K562 (cell line): ENCODE data around the gene OLFML2B. TPM values are rescaled to one million over a fixed set of nuclear protein-coding genes. Genes with fewer than 3 reads are reported as not detected.

ENCODE experiments used
- ATAC-seq: fragments of 200-7000 bp; cut with Tn5 transposase; 3 replicates; pipeline ENCODE4 v1.9.1; 2020; ENCODE audit warnings: moderate library complexity
- BruUV-seq: library from RNA; stranded (reverse); fragments of 400-500 nt; replicated peaks from 2 replicates; lab custom pipeline; 2021; lab: Mats Ljungman, UMichigan
- CTCF ChIA-PET: fragments of 300-600 bp; formaldehyde crosslinking; extraction: SDS; loops from one replicate; lab custom pipeline; 2021; ENCODE audit warnings: low intra/inter-chr PET ratio; lab: Yijun Ruan, JAX
- POLR2A ChIA-PET: fragments of 300-600, 350-650 bp; sonication (Branson Sonifier 250); formaldehyde crosslinking; extraction: SDS; loops from one replicate; lab custom pipeline; 2021; ENCODE audit warnings: antibody characterized with exemption, inconsistent platforms; lab: Yijun Ruan, JAX
- DNase-seq, 4 experiments: peaks; one replicate each; pipeline versions ENCODE4 v3.0.0 to v3.0.0-alpha.2; 2011 to 2018; ENCODE audit warnings: low spot score in 3 of 4, mixed read lengths in 3 of 4; ENCODE audit errors: extremely low read depth in 1 of 4
- FAIRE-seq: peaks from 2 replicates; lab custom pipeline; 2011; peaks lifted over from hg19 to GRCh38; lab: Jason Lieb, UNC
- H2AFZ ChIP-seq: 2 replicates; pipeline ENCODE4 v1.6.0; 2011; ENCODE audit warnings: low read depth, low read length, control low read depth, inconsistent platforms
- H3K27ac ChIP-seq: fragments of 200-600 bp; 3 replicates; pipeline ENCODE4 v1.8.0; 2011; ENCODE audit warnings: low read depth, mild to moderate bottlenecking, control low read depth, inconsistent platforms, low read length, moderate library complexity, mixed read lengths; ENCODE audit errors: extremely low read depth
- H3K27me3 ChIP-seq, 2 experiments: fragments of 300-600 bp in 1 of 2; 2 replicates in 1 of 2; 3 replicates in 1 of 2; pipeline versions ENCODE4 v1.6.0 to v1.8.0; 2011; ENCODE audit warnings: inconsistent platforms in 2 of 2, low read length in 2 of 2, mild to moderate bottlenecking in 1 of 2, mixed read lengths in 1 of 2, moderate library complexity in 1 of 2; ENCODE audit not compliant: control insufficient read depth in 2 of 2, insufficient read depth in 2 of 2
- H3K36me3 ChIP-seq: fragments of 300-600 bp; 3 replicates; pipeline ENCODE4 v1.8.0; 2011; ENCODE audit warnings: mild to moderate bottlenecking, low read length, inconsistent platforms; ENCODE audit not compliant: control insufficient read depth, insufficient read depth
- H3K4me1 ChIP-seq, 2 experiments: fragments of 200-600 bp in 1 of 2; replicated peaks in 1 of 2; 2 replicates in 1 of 2; 3 replicates in 1 of 2; pipeline versions ENCODE4 v1.5.1 to v1.8.0; 2011; ENCODE audit warnings: inconsistent platforms in 2 of 2, low read length in 2 of 2, mild to moderate bottlenecking in 1 of 2, mixed read lengths in 1 of 2, moderate library complexity in 1 of 2; ENCODE audit not compliant: control insufficient read depth in 2 of 2, insufficient read depth in 2 of 2
- H3K4me2 ChIP-seq: 2 replicates; pipeline ENCODE4 v1.6.1; 2011; ENCODE audit warnings: low read length, control low read depth, inconsistent platforms, mixed read lengths; ENCODE audit not compliant: insufficient read depth
- H3K4me3 ChIP-seq: fragments of 200-600 bp; sonication (generic), shearing (Covaris generic); 2 replicates; pipeline ENCODE4 v1.5.1; 2016; ENCODE audit warnings: control low read depth, inconsistent platforms
- H3K79me2 ChIP-seq: fragments of 200-600 bp; 3 replicates; pipeline ENCODE4 v1.8.0; 2011; ENCODE audit warnings: low read length, inconsistent platforms; ENCODE audit not compliant: control insufficient read depth, insufficient read depth
- H3K9ac ChIP-seq, 2 experiments: 2 replicates each; pipeline versions ENCODE4 v1.6.0 to v1.6.1; 2011; ENCODE audit warnings: low read depth in 2 of 2, low read length in 2 of 2, control low read depth in 1 of 2, inconsistent platforms in 1 of 2, mild to moderate bottlenecking in 1 of 2, mixed read lengths in 1 of 2; ENCODE audit not compliant: insufficient read depth in 1 of 2
- H3K9me1 ChIP-seq: one replicate; pipeline ENCODE4 v1.6.0; 2011; ENCODE audit warnings: inconsistent platforms, mild to moderate bottlenecking, low read length, moderate library complexity; ENCODE audit not compliant: control insufficient read depth, insufficient read depth
- H3K9me3 ChIP-seq: replicated peaks from 2 replicates; pipeline ENCODE4 v1.5.1; 2011; ENCODE audit warnings: low read depth, low read length, inconsistent platforms; ENCODE audit not compliant: control insufficient read depth, insufficient read depth
- H4K20me1 ChIP-seq: replicated peaks from 2 replicates; pipeline ENCODE4 v1.6.1; 2011; ENCODE audit warnings: low read length, inconsistent platforms, mixed read lengths; ENCODE audit not compliant: control insufficient read depth, insufficient read depth
- DPF2 ChIP-seq: fragments of 450-650 bp; IDR thresholded peaks from 2 replicates; pipeline ENCODE4 v1.6.1; 2016
- HNRNPUL1 ChIP-seq: fragments of 200-400 bp; formaldehyde crosslinking; IDR thresholded peaks from 2 replicates; pipeline ENCODE4 v1.6.1; 2017; ENCODE audit warnings: low read length
- KDM1A ChIP-seq, 2 experiments: fragments of 450-650 bp; IDR thresholded peaks; 2 replicates each; pipeline ENCODE4 v1.6.1; 2016; ENCODE audit warnings: mild to moderate bottlenecking in 2 of 2
- MCM7 ChIP-seq, 2 experiments: fragments of 450-650 bp; IDR thresholded peaks; 2 replicates each; pipeline ENCODE4 v1.6.1; 2016 to 2018
- MYNN ChIP-seq, 2 experiments: sonication (generic); formaldehyde crosslinking in 1 of 2; IDR thresholded peaks; 2 replicates each; pipeline versions ENCODE4 v1.5.0 to v1.6.1; 2016 to 2020; ENCODE audit warnings: antibody characterized with exemption in 1 of 2, missing genetic modification reagents in 1 of 2
- PATZ1 ChIP-seq: fragments of 250-450 bp; sonication (Bioruptor Pico); IDR thresholded peaks from 2 replicates; pipeline ENCODE4 v1.5.0; 2020; ENCODE audit warnings: mild to moderate bottlenecking, borderline replicate concordance
- PCBP2 ChIP-seq: fragments of 200-400 bp; formaldehyde crosslinking; IDR thresholded peaks from 2 replicates; pipeline ENCODE4 v1.6.1; 2018; ENCODE audit warnings: low read length, low read depth, mild to moderate bottlenecking, moderate library complexity; ENCODE audit not compliant: poor library complexity, severe bottlenecking
- TCF15 ChIP-seq: fragments of 250-450 bp; sonication (Bioruptor Pico); IDR thresholded peaks from 2 replicates; pipeline ENCODE4 v1.8.0; 2022; ENCODE audit warnings: moderate library complexity, mild to moderate bottlenecking, inconsistent platforms
- ZBTB40 ChIP-seq, 2 experiments: fragments of 450-650 bp in 1 of 2; sonication (generic) in 1 of 2; formaldehyde crosslinking in 1 of 2; IDR thresholded peaks; 2 replicates each; pipeline versions ENCODE4 v1.7.1 to v1.9.0; 2016 to 2022; ENCODE audit warnings: inconsistent platforms in 1 of 2, mild to moderate bottlenecking in 1 of 2, missing genetic modification reagents in 1 of 2
- ZNF121 ChIP-seq: sonication (generic); formaldehyde crosslinking; conservative IDR thresholded peaks from 2 replicates; pipeline ENCODE4 v1.8.0; 2022; ENCODE audit warnings: missing genetic modification reagents
- ZNF217 ChIP-seq: sonication (generic); formaldehyde crosslinking; IDR thresholded peaks from 2 replicates; pipeline ENCODE4 v1.8.0; 2022; ENCODE audit warnings: mild to moderate bottlenecking, missing genetic modification reagents
- WGBS: fragments of 100-300 bp; shearing (Covaris generic); methylation state at CpG from one replicate; pipeline ENCODE4 v1.1.6; 2016; ENCODE audit warnings: low coverage, mixed read lengths; ENCODE audit not compliant: insufficient coverage; ENCODE audit errors: missing lambda C conversion rate; 5-methylcytosine and 5-hydroxymethylcytosine counted together
- in situ Hi-C: fragments of 300-500 bp; cut with MboI; formaldehyde crosslinking; loops from 4 replicates; pipeline ENCODE4 v1.15.0; 2018; ENCODE audit warnings: inconsistent platforms, mixed read lengths
- intact Hi-C: fragments of 100-400 bp; cut with micrococcal nuclease; formaldehyde crosslinking; loops from 2 replicates; pipeline ENCODE4 v1.14.2; 2022
- polyA plus RNA-seq, 8 experiments: library from polyadenylated mRNA; depleted of rRNA in 4 of 8; stranded (reverse) in 5 of 8; unstranded in 3 of 8; fragments of >200 nt; fragmentation: Nextera tagmentation in 2 of 8; fragmentation: Illumina TruSeq in 1 of 8; extraction: Ambion mirVana in 2 of 8; extraction: Trizol in 1 of 8; gene quantifications; 2 replicates each; pipeline versions ENCODE4 v1.2.1 to v1.2.3, GENCODE V29; 2011 to 2014; ENCODE audit warnings: inconsistent platforms in 1 of 8, missing spikeins in 1 of 8
- total RNA-seq, 7 experiments: library from RNA; depleted of rRNA in 6 of 7; stranded (reverse); fragments of >200 nt in 6 of 7; fragmentation: Illumina TruSeq in 2 of 7; extraction: Trizol in 2 of 7; gene quantifications; 2 replicates each; pipeline versions ENCODE4 v1.2.1 to v1.2.3, GENCODE V29; 2011 to 2021; ENCODE audit warnings: low replicate concordance in 1 of 7

The OLFML2B gene
- total and polyA plus RNA-seq, 9 of the 15 experiments (the other 6 are each of a cell fraction or from before 2014, with no cell fraction given) = not detected

- in situ Hi-C loops = loop anchor here (25.0 kb wide), 1 partner anchor 552 kb away; no protein-coding TSS in a partner anchor
- H3K9me3 ChIP-seq = no peaks in the 10 kb centered on the region
- no TSS peak for BruUV-seq
- H3K9me1 ChIP-seq = no peaks in the 10 kb centered on the region
- DNase-seq = no peak
- H3K9ac ChIP-seq = no peak overlapping the region
- no peaks in the 10 kb centered on the region for H4K20me1 ChIP-seq
- peaks cover 3 to 45% of the 10 kb centered on the region in 2 experiments; a peak in 3 of 5 replicates for H3K27me3 ChIP-seq
- H3K36me3 ChIP-seq = no peaks in the 10 kb centered on the region
- FAIRE-seq = no peak
- no peaks in the 10 kb centered on the region for H3K79me2 ChIP-seq
- intact Hi-C loops = no loop called here
- CTCF ChIA-PET = no interaction called here
- no peaks in the 10 kb centered on the region for H3K4me1 ChIP-seq
- H2AFZ ChIP-seq = no peak overlapping the region
- WGBS = 3% methylated on average over 2 of the region's 2 CpGs
- ATAC-seq = no peak
- no peak overlapping the region for H3K27ac ChIP-seq
- H3K4me3 ChIP-seq = no peak overlapping the region
- POLR2A ChIA-PET = interaction anchor here (0.6 to 1.1 kb wide), 3 partner anchors 9 to 206 kb away, joined by 3 to 7 read pairs (median 6); partner anchors contain the start of gene OLFML2B
- no peak overlapping the region for H3K4me2 ChIP-seq
- TF ChIP-seq MCM7 (IDR thresholded peaks at IDR 0.05) (no peak), TCF15 (CRISPR knock-in tag) (no peak), ZNF217 (no peak), HNRNPUL1 (no peak), PATZ1 (CRISPR knock-in tag) (no peak), MYNN (IDR thresholded peaks at IDR 0.05) (no peak), MYNN (CRISPR knock-in tag; IDR thresholded peaks at IDR 0.05) (no peak), PCBP2 (no peak), DPF2 (no peak), ZNF121 (CRISPR knock-in tag) (no peak), ZBTB40 (IDR thresholded peaks at IDR 0.05) (no peak), ZBTB40 (CRISPR knock-in tag; IDR thresholded peaks at IDR 0.05) (no peak), KDM1A (IDR thresholded peaks at IDR 0.05) (no peak)
Observed at GRCh38 chr1:162014202-162014601, 9.5 kb downstream of the OLFML2B start.
